Lower lobe of right lung (tissue), 2 donors: ENCODE results near the gene GUCD1. TPM values are rescaled to one million over a fixed set of nuclear protein-coding genes. Genes with fewer than 3 reads are reported as not detected.

Experiments
- ATAC-seq, 2 donors: fragments of 200-7000 bp; cut with Tn5 transposase; one replicate each; pipeline ENCODE4 v1.9.1; 2020 to 2022; ENCODE audit warnings: mild to moderate bottlenecking in 2 of 2, moderate library complexity in 2 of 2
- DNase-seq: peaks from one replicate; pipeline ENCODE4 v3.0.0-alpha.2; 2020
- H3K27ac ChIP-seq: fragments of 200-600 bp; one replicate; pipeline ENCODE4 v1.8.0; 2022
- H3K27me3 ChIP-seq: fragments of 200-600 bp; one replicate; pipeline ENCODE4 v1.8.0; 2022; ENCODE audit warnings: low read depth
- H3K36me3 ChIP-seq: fragments of 200-600 bp; one replicate; pipeline ENCODE4 v1.8.0; 2022; ENCODE audit warnings: mild to moderate bottlenecking
- H3K4me1 ChIP-seq: fragments of 200-600 bp; one replicate; pipeline ENCODE4 v1.8.0; 2022
- H3K4me3 ChIP-seq: fragments of 200-600 bp; one replicate; pipeline ENCODE4 v1.8.0; 2022; ENCODE audit warnings: mild to moderate bottlenecking
- H3K9me3 ChIP-seq: fragments of 200-600 bp; one replicate; pipeline ENCODE4 v1.8.0; 2022
- CTCF ChIP-seq: fragments of 200-600 bp; IDR thresholded peaks from one replicate; pipeline ENCODE4 v1.8.0; 2022; ENCODE audit warnings: antibody characterized with exemption, mild to moderate bottlenecking
- intact Hi-C: fragments of 100-400 bp; cut with DNase I; formaldehyde crosslinking; loops from one replicate; pipeline ENCODE4 v1.11.0; 2022
- total RNA-seq: library from RNA; stranded (reverse); fragmentation: NEBNext Ultra II Directional; extraction: Animal tissue kit (Norgen Biotek cat#: 25700); gene quantifications from one replicate; pipeline ENCODE4 v1.2.1, GENCODE V29; 2021
- donor health status: DM: no; HTN: yes; CAD: no; lungs with severe emphysema.

GUCD1 gene
- total RNA-seq, 1 donor from 2014 or later: 120 TPM

GRCh38 chr22:24592851-24593558, 38.1 kb upstream of the GUCD1 start, which contains the start of gene LRRC75B:
Gene LRRC75B (minus strand): TSS chr22:24593073. CDS start chr22:24593039, 34 bp downstream.
- H3K4me1 ChIP-seq: peaks cover 16% of the 10 kb centered on the region
- H3K36me3 ChIP-seq: peaks cover 11% of the 10 kb centered on the region
- intact Hi-C loops: no loop called here
- no peaks in the 10 kb centered on the region for H3K9me3 ChIP-seq
- no peak for TF ChIP-seq CTCF
- peak within 1 kb of the TSS; percentile 68 for H3K4me3 ChIP-seq
- H3K27ac ChIP-seq: peak within 1 kb of the TSS; percentile 72
- H3K27me3 ChIP-seq: no peaks in the 10 kb centered on the region
- DNase-seq: peak; percentile 91
- peak; percentile 94 for ATAC-seq

- DNase-seq (no peak), ATAC-seq (peak in 1 of 2 donors; percentile 4)
- Histone ChIP-seq H3K4me3 (peak overlapping the region; percentile 68), H3K4me1 (peaks cover 16% of the 10 kb centered on the region), H3K27me3 (no peaks in the 10 kb centered on the region), H3K36me3 (peaks cover 17% of the 10 kb centered on the region), H3K27ac (peak overlapping the region; percentile 72), H3K9me3 (no peaks in the 10 kb centered on the region)
- no peak for TF ChIP-seq CTCF
- intact Hi-C loops: no loop called here
Observed at GRCh38 chr22:24592058-24592850, 37.3 kb upstream of the GUCD1 start.

- intact Hi-C loops: no loop called here
- no peak for TF ChIP-seq CTCF
- DNase-seq (no peak), ATAC-seq (no peak)
- no peaks in the 10 kb centered on the region for H3K27me3 ChIP-seq
- H3K36me3 ChIP-seq: peaks cover 24% of the 10 kb centered on the region
- H3K9me3 ChIP-seq: no peaks in the 10 kb centered on the region
- peaks cover 16% of the 10 kb centered on the region for H3K4me1 ChIP-seq
- no peak overlapping the region for H3K27ac ChIP-seq
- H3K4me3 ChIP-seq: no peak overlapping the region
Observed at GRCh38 chr22:24591286-24591830, 36.4 kb upstream of the GUCD1 start.

GRCh38 chr22:24590596-24591173, 35.7 kb upstream of the GUCD1 start:
- peaks cover 16% of the 10 kb centered on the region for H3K4me1 ChIP-seq

More at GRCh38 chr22:24590596-24591173, 35.7 kb upstream of the GUCD1 start:
- Histone ChIP-seq H3K4me3 (no peak overlapping the region), H3K9me3 (no peaks in the 10 kb centered on the region), H3K27me3 (no peaks in the 10 kb centered on the region), H3K36me3 (peaks cover 30% of the 10 kb centered on the region), H3K27ac (no peak overlapping the region)
- intact Hi-C loops: no loop called here
- DNase-seq: no peak
- TF ChIP-seq CTCF: no peak
- no peak for ATAC-seq
